T47D (cell line): ENCODE data around the gene ABCA4.
"Not testable (repeated sequence)": the region's sequence is repeated elsewhere in the genome, so short reads cannot be mapped to it uniquely, and the experiment has no call there.

ENCODE experiments used
- DNase-seq, 2 experiments: peaks; one replicate each; pipeline versions ENCODE4 v3.0.0 to v3.0.0-alpha.2; 2011 to 2012; ENCODE audit warnings: low read depth in 1 of 2, low spot score in 1 of 2
- JUND ChIP-seq: IDR thresholded peaks from 2 replicates; pipeline ENCODE4 v1.6.1; 2012; ENCODE audit warnings: low read depth
- in situ Hi-C: cut with HindIII; loops from 2 replicates; pipeline ENCODE4 v1.10.0; 2016; ENCODE audit warnings: low sequenced_read_pairs, low pct_unique_long_range_greater_than_20kb

The ABCA4 gene

DNA sequence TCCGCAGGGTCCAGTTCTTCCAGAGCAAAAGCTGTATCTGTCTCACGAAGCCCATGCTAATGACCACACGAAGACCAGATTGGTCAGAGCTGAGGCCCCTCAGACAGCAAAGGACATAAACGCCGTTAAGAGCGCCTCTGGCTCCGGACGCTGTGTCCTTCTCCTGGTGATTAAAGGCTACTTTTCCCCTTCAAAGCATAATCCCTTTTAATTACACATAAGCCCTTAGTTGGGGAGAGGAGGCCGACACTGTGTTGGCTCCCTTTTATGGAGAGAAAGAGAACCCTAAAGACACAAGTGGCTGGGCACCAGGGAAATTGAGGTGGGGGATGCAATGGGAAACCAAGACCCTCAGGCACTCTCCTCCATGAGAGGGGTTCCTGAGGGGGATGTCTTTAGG, at the start of gene ABCA4:
TSS of gene ABCA4 (minus strand) at position 158 of the 400 bp plus-strand sequence. CDS start at position 55, 103 bp downstream.
- TF ChIP-seq JUND = no peak
- in situ Hi-C loops = no loop called here
- DNase-seq = no peak

DNA sequence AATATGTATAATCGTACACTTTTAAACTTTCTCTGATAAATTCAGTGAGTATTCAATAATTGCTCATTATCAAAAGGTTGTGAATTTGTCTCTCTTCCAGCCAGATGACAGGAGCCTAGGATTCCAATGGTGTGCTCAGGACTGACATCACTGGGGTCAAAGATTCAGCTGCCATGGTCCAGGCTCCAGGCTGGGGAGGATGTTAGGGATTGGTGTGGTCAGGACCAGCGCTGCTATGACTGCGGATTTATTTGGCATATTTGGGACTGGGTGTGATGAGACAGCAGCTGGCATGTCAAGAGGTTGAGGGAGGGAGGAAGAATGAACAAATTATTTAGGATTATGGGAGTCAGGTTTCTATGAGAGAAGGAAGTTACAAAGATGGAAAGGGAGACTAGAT, 48.2 kb upstream of the ABCA4 start:
- in situ Hi-C loops = no loop called here
- TF ChIP-seq JUND = no peak
- no peak for DNase-seq

DNA sequence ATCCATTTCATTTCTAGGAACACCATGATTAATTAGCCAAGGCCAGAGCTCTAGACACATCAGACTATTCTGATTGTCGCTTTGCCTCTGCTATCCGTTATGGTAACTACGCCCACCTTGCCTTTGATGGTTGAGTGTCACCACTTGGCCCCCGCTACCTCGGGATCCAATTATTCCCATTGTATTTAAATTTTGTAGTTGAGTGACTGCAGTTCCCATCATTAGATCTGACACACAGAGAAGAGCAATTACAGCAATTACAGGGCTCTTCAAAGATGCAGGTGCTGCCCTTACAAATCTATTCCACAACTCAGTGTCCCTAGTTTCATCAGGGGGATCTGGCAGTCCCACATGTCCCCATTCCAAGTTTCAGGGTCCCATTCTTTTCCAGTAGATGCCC, 44.9 kb upstream of the ABCA4 start:
- no peak for TF ChIP-seq JUND
- no peak for DNase-seq
- in situ Hi-C loops = no loop called here

DNA sequence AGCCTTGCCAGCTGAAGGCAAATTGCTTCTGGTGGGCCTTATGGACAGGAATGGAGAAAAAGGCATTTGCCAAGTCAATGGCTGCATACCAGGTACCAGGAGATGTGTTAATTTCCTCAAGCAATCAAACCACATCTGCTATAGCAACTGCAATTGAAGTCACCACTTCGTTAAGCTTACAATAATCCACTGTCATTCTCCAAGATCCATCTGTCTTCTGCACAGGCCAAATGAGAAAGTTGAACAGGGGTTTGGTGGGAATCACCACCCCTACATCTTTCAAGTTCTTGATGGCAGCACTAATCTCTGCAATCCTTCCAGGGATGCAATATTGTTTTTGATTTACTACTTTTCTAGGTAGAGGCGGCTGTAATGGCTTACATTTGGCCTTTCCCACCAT, 43.9 kb upstream of the ABCA4 start:
- DNase-seq, in situ Hi-C loops: not testable (repeated sequence)

DNA sequence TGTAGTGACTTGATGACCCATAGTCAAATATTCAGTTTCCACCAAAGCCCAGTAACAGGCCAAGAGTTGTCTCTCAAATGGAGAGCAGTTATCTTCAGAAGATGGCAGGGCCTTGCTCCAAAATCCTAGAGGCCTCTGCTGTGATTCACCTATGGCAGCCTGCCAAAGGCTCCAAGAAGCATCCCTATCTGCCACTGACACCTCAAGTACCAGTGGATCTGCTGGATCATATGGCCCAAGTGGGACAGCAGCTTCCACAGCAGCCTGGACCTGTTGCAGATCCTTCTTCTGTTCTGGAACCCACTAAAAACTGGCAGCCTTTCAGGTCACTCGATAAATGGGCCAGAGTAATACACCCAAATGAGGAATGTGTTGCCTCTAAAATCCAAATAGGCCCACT, 43.2 kb upstream of the ABCA4 start:
- in situ Hi-C loops, DNase-seq: not testable (repeated sequence)

DNA sequence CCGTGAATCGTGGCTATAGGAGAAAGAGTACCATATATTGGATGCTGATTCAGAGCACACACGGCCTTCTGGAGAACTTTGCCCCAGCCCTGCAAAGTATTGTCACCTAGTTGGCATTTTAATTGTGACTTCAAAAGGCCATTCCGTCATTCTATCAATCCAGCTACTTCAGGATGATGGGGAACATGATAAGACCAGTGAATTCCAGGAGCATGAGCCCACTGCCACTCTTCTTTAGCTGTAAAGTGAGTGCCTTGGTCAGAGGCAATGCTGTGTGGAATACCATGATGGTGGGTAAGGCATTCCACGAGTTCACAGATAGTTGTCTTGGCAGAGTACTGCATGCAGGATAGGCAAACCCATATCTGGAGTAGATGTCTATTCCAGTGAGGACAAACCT, 42.3 kb upstream of the ABCA4 start:
- DNase-seq, in situ Hi-C loops: not testable (repeated sequence)

DNA sequence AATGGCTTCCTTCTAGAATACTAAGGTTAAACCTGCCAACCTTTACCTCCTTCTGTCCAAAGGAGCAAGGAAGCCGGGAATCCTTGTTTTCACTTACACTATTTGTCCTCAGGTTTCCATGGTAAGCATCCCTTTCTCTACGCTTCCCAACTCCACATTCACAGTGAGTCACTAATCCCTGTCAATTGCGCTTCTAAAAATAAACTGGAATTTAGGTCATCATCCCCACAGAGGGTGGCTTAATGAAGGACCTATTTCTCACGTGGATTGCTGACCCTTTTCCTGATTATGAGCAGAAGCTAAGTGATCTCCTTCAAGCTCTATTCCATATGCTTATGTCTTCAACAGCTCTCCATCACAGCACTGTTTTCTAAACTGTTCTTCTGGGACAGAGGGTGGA, 39.9 kb upstream of the ABCA4 start:
- TF ChIP-seq JUND = no peak
- in situ Hi-C loops = no loop called here
- DNase-seq = no peak

DNA sequence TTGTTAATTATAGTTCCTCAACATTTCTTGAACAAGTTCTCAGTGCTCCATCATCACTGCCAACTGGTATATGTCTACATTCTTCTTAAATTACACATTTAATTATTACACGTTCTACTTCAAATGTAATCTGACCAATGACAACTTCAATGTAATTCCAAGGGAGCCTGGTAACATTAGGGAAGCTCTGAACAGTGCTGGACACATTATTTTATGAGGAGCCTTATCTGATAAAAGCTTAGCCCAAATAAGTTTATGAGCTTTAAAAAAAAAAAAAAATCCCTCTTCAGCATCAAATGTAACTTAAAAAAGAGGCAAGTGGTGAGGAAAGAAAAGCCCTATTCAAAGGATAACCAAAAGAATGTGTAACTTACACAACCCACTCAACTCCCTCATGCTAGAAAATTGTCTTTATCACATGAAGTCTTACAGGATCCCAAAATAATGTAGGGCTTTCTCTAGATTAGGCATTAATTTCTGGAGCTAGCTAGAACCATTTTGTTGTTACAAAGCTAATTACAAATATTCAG, 35.2 kb upstream of the ABCA4 start:
- no peak for TF ChIP-seq JUND
- no peak for DNase-seq
- in situ Hi-C loops = no loop called here

DNA sequence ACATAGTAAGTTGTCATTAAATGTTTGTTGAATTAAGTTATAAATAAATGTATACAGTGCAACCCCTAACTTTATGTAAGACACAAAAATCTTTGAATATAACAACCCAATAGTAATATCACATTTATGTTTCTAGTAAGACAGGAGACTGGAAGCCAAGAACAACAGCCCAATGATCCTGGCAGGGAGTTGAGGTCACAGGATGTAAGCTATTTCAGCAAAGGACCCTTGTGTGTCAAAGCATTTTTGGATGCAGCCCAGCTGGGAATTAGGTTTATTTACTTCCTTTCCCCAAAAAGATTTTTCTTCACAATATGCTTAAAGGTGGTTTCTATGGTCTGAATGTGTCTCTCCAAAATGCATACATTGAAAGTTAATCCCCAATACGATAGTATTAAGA, 34.0 kb upstream of the ABCA4 start:
- in situ Hi-C loops = no loop called here
- TF ChIP-seq JUND = no peak

DNA sequence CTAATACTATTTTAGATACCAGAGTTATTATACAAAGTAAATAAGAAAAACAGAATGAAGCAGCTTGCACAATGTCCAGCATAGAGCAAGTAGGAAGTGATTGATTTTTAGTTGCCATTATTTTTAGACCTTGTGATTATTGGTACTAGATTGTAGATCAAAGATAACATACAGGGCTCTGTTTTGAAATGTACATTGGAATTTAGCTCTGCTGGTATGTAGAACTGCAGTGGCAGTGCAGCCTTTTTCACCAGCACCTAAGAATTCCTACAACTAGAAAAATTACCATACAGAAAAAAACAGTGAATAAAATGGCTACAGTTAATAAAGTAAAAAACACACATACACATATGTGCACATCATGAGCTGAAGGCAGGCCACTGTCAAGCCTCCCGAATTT, 32.2 kb upstream of the ABCA4 start:
- TF ChIP-seq JUND = no peak
- in situ Hi-C loops = no loop called here
- DNase-seq = no peak

More for the DNA sequence above, 34.0 kb upstream of the ABCA4 start:
- DNase-seq = no peak

DNA sequence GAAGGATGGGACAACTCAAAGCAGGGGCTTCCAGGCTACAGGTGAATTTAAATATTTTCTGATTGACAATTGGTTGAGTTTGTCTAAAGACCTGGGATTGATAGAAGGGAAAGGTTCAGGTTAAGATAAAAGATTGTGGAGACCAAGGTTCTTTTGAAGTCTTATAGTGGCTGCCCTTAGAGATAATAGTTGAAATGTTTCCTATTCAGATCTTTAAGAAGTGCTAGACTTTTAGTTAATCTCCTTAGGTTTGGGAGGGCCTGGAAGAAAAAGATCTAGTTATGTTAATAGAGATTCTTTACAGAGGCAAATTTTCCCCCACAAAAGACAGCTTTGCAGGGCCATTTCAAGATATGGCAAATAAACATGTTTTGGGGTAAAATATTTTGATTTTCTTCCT, 28.2 kb upstream of the ABCA4 start:
- DNase-seq, in situ Hi-C loops: not testable (repeated sequence)

DNA sequence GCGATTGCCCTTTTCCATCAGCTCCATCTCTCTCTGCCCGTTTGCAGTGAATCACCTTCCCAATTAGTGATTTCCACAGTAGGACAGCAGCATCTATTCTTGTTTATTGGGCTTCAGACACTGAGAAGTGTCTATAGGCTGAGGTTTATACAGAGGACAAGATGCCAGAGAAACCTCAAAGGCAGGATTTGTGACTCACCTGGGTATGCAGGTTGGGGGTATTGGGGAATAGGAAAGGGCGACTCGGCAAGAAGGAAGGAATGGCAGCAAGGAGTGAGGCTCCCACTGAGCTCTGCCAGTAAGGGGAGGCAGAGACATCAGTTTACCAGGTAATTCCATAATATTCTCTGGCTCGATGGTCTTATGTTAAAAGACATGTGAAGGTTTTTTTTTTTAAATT, 25.3 kb upstream of the ABCA4 start:
- TF ChIP-seq JUND = no peak
- DNase-seq = no peak
- in situ Hi-C loops = no loop called here

DNA sequence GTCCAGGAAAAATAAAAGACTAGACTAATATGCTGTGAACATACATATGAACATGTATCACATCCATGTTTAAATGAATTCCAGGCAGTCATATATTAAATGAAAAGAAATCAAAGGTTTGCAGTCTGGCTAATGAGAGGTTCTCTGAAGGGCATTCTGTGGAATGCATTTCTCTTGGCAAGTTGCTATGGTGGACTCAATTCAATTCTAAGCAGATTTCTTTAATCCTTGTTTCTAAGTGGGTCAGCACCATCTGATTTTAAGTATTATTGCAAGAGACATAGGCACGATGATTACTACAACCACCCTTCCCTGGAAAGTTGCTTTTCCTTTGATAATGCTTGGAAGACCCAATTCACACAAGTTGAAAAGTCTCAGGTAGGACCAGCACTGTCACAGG, 23.9 kb upstream of the ABCA4 start:
- no peak for TF ChIP-seq JUND
- in situ Hi-C loops = no loop called here
- DNase-seq = no peak

DNA sequence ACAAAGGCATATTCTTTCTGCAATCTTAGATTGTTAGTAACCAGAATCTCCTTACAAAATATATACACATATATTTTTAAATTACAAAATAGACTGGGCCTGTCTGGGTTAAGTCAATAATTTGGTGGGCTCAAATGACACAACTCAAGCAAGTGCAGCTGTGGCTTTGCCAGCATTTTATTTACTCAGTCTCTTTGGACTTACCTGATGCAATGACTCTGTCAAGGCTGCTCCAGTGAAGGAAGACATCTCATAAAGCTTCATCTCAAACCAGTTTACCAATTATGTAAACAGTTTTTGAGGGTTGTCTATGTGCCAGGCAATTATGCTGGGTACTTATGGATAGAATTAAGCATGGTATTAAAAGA, 22.8 kb upstream of the ABCA4 start:
- TF ChIP-seq JUND = no peak
- DNase-seq = peak in 1 of 2 experiments; percentile 58

More for the DNA sequence above, 22.8 kb upstream of the ABCA4 start:
- in situ Hi-C loops = no loop called here
